Activated T-cell treated with anti-CD3 and anti-CD28 coated beads for 1 hour (primary cell): ENCODE measurements around the gene BPIFB4.
"Not testable (repeated sequence)": the region's sequence is repeated elsewhere in the genome, so short reads cannot be mapped to it uniquely, and the experiment has no call there.

Experiments
- DNase-seq: peaks from one replicate; pipeline ENCODE4 v3.0.0-alpha.2; 2020; ENCODE audit warnings: low read depth

BPIFB4 gene

GRCh38 chr20:33119725-33120720 is 40.6 kb downstream of the BPIFB4 start:
- DNase-seq: no peak

DNA sequence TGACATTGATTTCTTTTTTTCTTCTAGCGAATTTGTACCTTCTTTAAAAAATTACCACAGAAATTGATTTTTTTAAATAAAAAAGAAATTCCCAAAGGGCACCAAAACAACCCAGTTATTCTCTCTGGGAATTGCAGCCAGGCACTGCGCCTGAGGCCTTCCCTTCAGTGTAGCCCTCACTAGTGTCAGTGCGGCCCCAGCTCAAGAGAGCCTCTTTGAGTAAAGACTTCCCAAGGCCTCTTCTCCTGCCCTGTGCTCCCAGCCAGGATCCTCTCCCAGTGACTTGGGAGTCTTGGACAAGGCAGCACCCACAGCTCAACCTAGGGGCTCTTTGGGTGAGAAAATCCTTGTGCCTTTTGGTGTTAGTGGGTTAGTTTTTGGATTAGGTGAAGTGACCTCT is 41.5 kb downstream of the BPIFB4 start:
- no peak for DNase-seq

DNA sequence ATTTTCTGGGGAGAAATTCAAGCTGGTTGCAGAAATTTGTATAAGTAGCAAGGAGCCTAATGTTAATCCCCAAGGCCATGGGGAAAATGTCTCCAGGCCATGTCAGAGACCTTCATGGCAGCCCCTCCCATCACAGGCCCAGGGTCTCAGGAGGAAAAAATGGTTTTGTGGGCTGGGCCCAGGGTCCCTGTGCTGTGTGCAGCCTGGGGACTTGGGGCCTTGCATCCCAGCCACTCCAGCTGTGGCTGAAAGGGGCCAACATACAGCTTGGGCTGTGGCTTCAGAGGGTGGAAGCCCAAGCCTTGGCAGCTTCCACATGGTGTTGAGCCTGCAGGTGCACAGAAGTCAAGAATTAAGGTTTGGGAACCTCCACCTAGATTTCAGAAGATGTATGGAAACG is 42.9 kb downstream of the BPIFB4 start:
- DNase-seq: not testable (repeated sequence)

- DNase-seq: no peak
Measured at GRCh38 chr20:33124261-33124660, 44.8 kb downstream of the BPIFB4 start.

DNA sequence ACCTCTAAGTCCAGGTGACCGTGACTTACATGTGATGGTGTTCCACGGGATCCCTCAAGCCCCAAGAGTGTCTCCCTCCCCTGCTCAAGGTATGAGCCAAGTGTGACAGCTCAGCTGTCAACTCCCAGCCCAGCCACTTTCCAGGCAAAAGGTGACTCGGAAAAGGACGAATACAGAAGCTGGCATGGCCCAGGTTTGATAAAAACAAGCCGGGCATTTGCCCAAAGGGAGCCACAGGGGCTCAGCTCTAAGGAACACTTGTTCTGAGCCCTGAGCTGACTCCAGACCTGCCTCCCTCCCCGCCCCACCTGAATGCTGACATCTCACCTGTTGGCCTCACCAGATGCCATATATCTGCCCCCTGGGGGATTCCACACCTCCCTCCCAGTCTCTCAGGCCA is 45.6 kb downstream of the BPIFB4 start:
- no peak for DNase-seq

GRCh38 chr20:33125983-33126382 is 46.5 kb downstream of the BPIFB4 start:
- DNase-seq: no peak

GRCh38 chr20:33127422-33128097 is 48.1 kb downstream of the BPIFB4 start:
- no peak for DNase-seq

GRCh38 chr20:33130568-33131061 is 51.2 kb downstream of the BPIFB4 start:
- no peak for DNase-seq

DNA sequence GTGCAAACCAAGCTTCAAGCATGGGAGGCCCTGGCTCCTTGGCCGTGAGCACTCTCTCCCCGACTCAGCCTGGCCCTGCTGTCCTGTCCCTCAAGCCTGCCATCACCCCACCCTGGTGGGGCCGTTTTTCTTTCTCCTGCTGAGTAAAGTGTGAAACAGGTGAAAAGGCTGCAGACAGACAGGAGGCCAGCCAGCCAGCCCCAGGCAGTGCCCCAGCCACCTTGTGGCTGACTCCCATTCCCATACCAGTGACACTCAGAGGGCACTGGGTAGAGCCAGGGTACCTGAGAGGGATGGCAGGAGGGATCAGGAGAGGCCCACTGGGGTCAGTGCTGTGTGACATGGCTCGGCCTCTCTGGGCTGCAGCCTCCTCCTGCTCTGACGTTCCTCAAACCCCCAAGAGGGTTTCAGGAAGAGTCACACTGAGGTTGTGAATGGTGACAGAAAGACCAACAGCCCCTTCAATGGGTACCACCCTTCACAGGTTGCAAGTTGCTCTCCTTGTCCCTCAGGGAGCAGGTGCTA is 52.6 kb downstream of the BPIFB4 start:
- no peak for DNase-seq

DNA sequence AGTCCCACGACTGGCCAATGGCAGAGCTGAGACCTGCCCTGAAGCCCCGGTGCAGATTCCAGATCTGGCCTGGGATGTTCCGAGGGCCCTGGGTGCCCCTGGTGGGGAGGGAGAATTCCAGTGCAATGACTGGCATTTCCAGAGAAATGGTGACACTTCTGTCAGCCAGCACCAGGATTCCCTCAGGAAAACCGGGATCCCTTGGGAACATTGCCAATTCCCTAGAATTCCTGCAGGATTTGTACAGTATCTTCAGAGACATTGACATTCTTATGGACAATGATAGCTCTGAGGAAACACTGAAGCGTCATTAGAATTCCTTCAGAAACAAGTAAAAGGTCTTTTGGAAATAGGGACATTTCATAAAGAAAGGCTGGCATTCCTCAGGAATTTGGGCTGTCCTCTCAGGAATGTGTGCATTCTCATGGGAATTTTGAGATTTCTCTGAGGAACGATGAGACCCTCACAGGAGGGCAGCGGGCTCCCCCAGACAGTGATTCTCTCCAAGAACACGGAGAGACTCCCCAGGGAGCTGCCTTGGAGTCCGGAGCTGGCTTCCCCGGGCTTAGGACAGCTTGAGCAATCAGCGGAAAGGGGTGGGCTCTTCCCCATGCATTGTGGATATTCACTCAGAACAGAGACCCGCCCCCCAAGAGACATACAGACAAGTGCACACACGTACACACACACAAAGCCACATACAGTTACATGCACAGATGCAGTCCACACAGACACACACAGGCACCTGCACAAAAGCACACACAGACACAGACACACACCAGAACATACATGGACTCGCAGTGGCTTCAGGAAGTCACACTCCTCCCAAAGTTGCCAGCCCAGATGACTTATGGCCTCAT is 53.3 kb downstream of the BPIFB4 start:
- no peak for DNase-seq

DNA sequence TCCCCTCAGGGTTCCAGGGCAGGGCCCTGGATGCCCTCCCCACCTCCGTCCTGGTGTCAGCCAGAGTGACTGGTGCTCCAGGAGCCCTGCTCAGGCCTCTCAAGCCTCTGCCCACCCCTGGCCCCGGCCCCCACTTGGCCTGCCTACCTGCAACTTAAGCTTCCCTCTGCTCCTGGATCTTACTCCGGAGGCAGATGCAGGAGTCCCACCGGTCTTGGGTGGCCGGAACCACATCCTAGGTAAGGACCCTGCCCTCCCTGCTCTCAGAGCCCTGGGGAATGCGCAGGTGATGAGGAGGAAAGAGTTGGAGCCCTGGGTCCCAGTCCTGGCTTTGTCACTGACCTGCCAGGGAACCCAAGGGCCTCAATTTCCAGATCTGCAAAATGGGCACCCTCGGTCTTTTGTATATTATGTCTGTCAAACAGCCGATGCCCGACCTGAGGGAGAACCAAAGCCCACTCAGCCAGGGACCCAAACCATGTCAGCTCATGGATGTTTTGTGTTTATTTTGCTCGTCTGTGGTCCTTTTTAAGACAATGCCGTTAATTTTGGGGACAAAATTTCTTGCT is 54.0 kb downstream of the BPIFB4 start:
- DNase-seq: no peak

DNA sequence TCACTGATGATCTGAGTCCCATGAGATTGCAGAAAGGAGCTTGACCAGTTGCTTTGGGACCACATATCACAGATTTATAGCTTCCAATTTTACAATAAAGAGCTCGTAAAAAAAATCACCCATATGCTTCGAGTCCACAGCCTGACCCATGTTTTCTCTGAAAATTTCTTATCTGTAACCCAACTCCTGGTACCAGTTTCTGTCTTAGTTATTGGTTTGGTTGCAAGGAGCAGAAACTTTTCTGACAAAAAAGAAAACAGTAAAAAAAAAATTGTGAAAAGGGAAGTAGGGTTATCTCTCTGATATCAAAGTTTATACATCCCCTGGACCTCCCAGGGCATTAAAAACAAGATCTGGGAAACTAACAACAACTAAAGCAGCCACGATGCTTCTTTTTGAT is 57.8 kb downstream of the BPIFB4 start:
- DNase-seq: no peak

- DNase-seq: no peak
Measured at GRCh38 chr20:33139467-33139866, 60.0 kb downstream of the BPIFB4 start.

- DNase-seq: no peak
Measured at GRCh38 chr20:33145521-33145920, 66.1 kb downstream of the BPIFB4 start.

GRCh38 chr20:33147299-33147698 is 67.9 kb downstream of the BPIFB4 start:
- DNase-seq: no peak

DNA sequence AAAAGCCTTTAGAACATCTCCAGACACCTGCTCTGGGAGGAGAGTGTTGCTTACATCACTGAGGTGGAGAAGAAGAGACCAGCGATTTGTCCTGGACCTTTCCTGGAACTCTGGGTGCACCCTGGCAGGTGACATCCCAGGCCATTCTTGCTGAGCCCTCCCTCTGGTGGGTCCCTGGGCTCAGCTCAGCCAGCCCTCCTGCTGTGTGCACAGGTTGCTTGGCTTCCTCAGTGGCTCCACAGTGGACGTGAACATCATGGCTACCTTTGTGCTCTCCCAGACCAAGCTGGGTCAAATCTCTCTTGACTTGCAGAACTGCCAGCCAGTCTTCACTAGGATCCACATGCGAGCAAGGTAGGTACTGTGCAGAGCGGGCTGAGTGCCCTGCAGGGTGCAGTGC is 68.6 kb downstream of the BPIFB4 start:
- DNase-seq: no peak

DNA sequence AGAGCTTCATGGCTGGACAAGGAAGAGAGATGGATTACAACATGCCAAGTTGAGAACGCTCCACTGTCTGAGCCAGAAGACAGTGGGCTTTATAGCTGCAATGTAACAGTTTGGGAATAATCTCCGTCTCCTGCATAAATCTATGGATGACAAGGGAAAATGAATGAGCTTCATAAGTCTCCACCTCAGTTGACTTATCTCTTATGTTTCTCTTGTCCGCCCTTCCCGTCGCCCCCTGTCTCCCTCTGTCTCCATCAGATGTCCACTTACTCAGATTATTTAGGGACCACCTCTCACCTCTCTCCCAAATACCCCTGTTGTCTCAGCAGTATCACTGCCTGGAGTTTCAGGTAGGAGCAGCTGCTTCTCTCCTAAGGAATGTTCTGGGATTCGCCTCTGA is 74.8 kb downstream of the BPIFB4 start:
- no peak for DNase-seq

- DNase-seq: no peak
Measured at GRCh38 chr20:33158637-33159385, 79.4 kb downstream of the BPIFB4 start.

DNA sequence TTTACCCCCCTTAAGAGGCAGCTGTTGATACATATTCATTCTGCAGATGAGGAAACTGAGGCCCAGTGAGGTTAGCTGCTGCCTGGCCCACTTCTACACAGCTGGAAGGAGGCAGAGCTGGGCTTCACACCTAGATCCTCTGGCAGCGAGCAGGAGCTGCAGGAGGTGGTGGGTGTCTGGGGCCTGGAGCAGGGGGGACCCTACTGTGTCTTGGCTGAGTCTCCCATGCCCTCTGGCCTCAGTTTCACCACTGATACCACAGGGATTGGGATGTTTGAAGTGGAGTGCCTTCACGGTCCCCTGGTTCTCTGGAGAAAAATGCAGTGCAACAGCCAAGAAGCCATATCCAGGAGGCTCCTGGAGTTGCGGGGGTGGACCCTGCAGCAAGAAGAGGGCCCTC is 80.3 kb downstream of the BPIFB4 start:
- no peak for DNase-seq

GRCh38 chr20:33160681-33161080 is 81.2 kb downstream of the BPIFB4 start:
- DNase-seq: no peak
